Measurements from ENCODE around the gene ALDH1L1. TPM values are rescaled to one million over a fixed set of nuclear protein-coding genes. Genes with fewer than 3 reads are reported as not detected.

Gene ALDH1L1
- polyA plus RNA-seq, 3 donors = not detected

- 97% methylated on average over 7 of the region's 15 CpGs for WGBS (ENCODE audit: insufficient coverage)
- peak overlapping the region in 2 of 7 donors; percentile 18 to 55 for H3K27ac Mint-ChIP-seq
- H3K4me2 ChIP-seq (replicated peaks; ENCODE audit: extremely low read depth, low read length, poor library complexity, severe bottlenecking) = peak overlapping the region; percentile 92
- peaks cover 0 to 9% (median 9%) of the 10 kb centered on the region in 3 donors for H3K27me3 Mint-ChIP-seq (ENCODE audit: low read depth in 3 of 3)
- H4K20me1 ChIP-seq (ENCODE audit: insufficient read depth, low read length) = no peaks in the 10 kb centered on the region
- H3K9me3 ChIP-seq (replicated peaks in 1 of 2; ENCODE audit: control insufficient read depth in 1 of 2, insufficient read depth in 1 of 2, low read length in 2 of 2) = no peaks in the 10 kb centered on the region
- H3K4me3 ChIP-seq (replicated peaks in 1 of 3; ENCODE audit: low read depth in 2 of 3, low read length in 3 of 3) = peak overlapping the region in 1 of 3 experiments; percentile 86
- H3K9me3 Mint-ChIP-seq = peaks cover 0 to 11% (median 2%) of the 10 kb centered on the region in 7 donors
- no peak overlapping the region for H2AFZ ChIP-seq (ENCODE audit: insufficient read depth, low read depth, low read length, poor library complexity, severe bottlenecking)
- H3K79me2 ChIP-seq (ENCODE audit: insufficient read depth, low read length) = no peaks in the 10 kb centered on the region
- H3K4me1 ChIP-seq (ENCODE audit: control insufficient read depth in 1 of 2, insufficient read depth in 2 of 2, low read length in 2 of 2) = peaks cover 10 to 13% of the 10 kb centered on the region in 2 donors
- DNase-seq = no peak
- H3K4me3 Mint-ChIP-seq = peak overlapping the region; percentile 77 to 87
- H3K27ac ChIP-seq (ENCODE audit: low read depth in 1 of 2, low read length in 2 of 2) = no peak overlapping the region
- TF ChIP-seq CTCF (IDR thresholded peaks at IDR 0.05) = no peak
- intact Hi-C loops (cut with micrococcal nuclease) = no loop called here
- no peak overlapping the region for H3K9ac ChIP-seq (ENCODE audit: insufficient read depth, low read length, poor library complexity, severe bottlenecking)
- H3K36me3 ChIP-seq (replicated peaks in 1 of 2; ENCODE audit: control insufficient read depth in 1 of 2, insufficient read depth in 2 of 2, low read length in 2 of 2) = no peaks in the 10 kb centered on the region
- H3K4me1 Mint-ChIP-seq = peaks cover 13% of the 10 kb centered on the region
- peaks cover 0 to 2% of the 10 kb centered on the region in 2 donors for H3K27me3 ChIP-seq (ENCODE audit: control insufficient read depth in 2 of 2, insufficient read depth in 2 of 2, low read length in 2 of 2)
- no peaks in the 10 kb centered on the region for H3K36me3 Mint-ChIP-seq
These were observed 97.8 kb downstream of the ALDH1L1 start for GRCh38 chr3:126082362-126083137.

GRCh38 chr3:126081618-126082361 is 98.6 kb downstream of the ALDH1L1 start:
- H3K4me1 Mint-ChIP-seq = peaks cover 13% of the 10 kb centered on the region
- Histone ChIP-seq H3K27me3 (ENCODE audit: control insufficient read depth in 2 of 2, insufficient read depth in 2 of 2, low read length in 2 of 2) (peaks cover 0 to 2% of the 10 kb centered on the region in 2 donors), H4K20me1 (ENCODE audit: insufficient read depth, low read length) (no peaks in the 10 kb centered on the region), H3K4me1 (ENCODE audit: control insufficient read depth in 1 of 2, insufficient read depth in 2 of 2, low read length in 2 of 2) (peaks cover 10 to 13% of the 10 kb centered on the region in 2 donors), H3K36me3 (replicated peaks in 1 of 2; ENCODE audit: control insufficient read depth in 1 of 2, insufficient read depth in 2 of 2, low read length in 2 of 2) (no peaks in the 10 kb centered on the region), H3K79me2 (ENCODE audit: insufficient read depth, low read length) (no peaks in the 10 kb centered on the region), H3K27ac (ENCODE audit: low read depth in 1 of 2, low read length in 2 of 2) (no peak overlapping the region), H2AFZ (ENCODE audit: insufficient read depth, low read depth, low read length, poor library complexity, severe bottlenecking) (no peak overlapping the region), H3K9me3 (replicated peaks in 1 of 2; ENCODE audit: control insufficient read depth in 1 of 2, insufficient read depth in 1 of 2, low read length in 2 of 2) (no peaks in the 10 kb centered on the region), H3K9ac (ENCODE audit: insufficient read depth, low read length, poor library complexity, severe bottlenecking) (no peak overlapping the region), H3K4me2 (replicated peaks; ENCODE audit: extremely low read depth, low read length, poor library complexity, severe bottlenecking) (no peak overlapping the region), H3K4me3 (replicated peaks in 1 of 3; ENCODE audit: low read depth in 2 of 3, low read length in 3 of 3) (no peak overlapping the region)
- DNase-seq = peak in 2 of 3 donors; percentile 12 to 14
- 87% methylated on average over 9 of the region's 9 CpGs for WGBS (ENCODE audit: insufficient coverage)
- intact Hi-C loops (cut with micrococcal nuclease) = no loop called here
- H3K9me3 Mint-ChIP-seq = peaks cover 0 to 8% (median 2%) of the 10 kb centered on the region in 7 donors
- H3K27me3 Mint-ChIP-seq (ENCODE audit: low read depth in 3 of 3) = peaks cover 2 to 9% (median 7%) of the 10 kb centered on the region in 3 donors
- TF ChIP-seq CTCF (IDR thresholded peaks at IDR 0.05) = peak; percentile 25
- H3K4me3 Mint-ChIP-seq = no peak overlapping the region
- H3K36me3 Mint-ChIP-seq = no peaks in the 10 kb centered on the region
- H3K27ac Mint-ChIP-seq = no peak overlapping the region
